Liver (tissue), 9 donors: ENCODE measurements around the gene NDFIP2. TPM values are rescaled to one million over a fixed set of nuclear protein-coding genes. Genes with fewer than 3 reads are reported as not detected.

Experiments used
- DNase-seq: peaks from one replicate; pipeline ENCODE4 v3.0.0-alpha.2; 2017; ENCODE audit warnings: low spot score
- H3K27ac ChIP-seq, 2 donors: one replicate each; pipeline ENCODE4 v1.7.0; 2013; ENCODE audit warnings: inconsistent platforms in 2 of 2, low read length in 2 of 2, control low read depth in 1 of 2, low read depth in 1 of 2, mild to moderate bottlenecking in 1 of 2
- H3K27me3 ChIP-seq, 4 donors: one replicate each; pipeline versions ENCODE4 v1.6.1 to v1.7.0; 2013; ENCODE audit warnings: low read length in 3 of 4, inconsistent platforms in 1 of 4, mild to moderate bottlenecking in 1 of 4, moderate library complexity in 1 of 4; ENCODE audit not compliant: control insufficient read depth in 4 of 4, insufficient read depth in 4 of 4
- H3K36me3 ChIP-seq, 4 donors: one replicate each; pipeline versions ENCODE4 v1.6.1 to v1.7.0; 2013; ENCODE audit warnings: low read length in 3 of 4, mild to moderate bottlenecking in 3 of 4, low read depth in 1 of 4, moderate library complexity in 1 of 4; ENCODE audit not compliant: control insufficient read depth in 4 of 4, insufficient read depth in 3 of 4
- H3K4me1 ChIP-seq, 4 donors: one replicate each; pipeline versions ENCODE4 v1.6.1 to v1.7.0; 2013; ENCODE audit warnings: low read length in 3 of 4, mild to moderate bottlenecking in 3 of 4, moderate library complexity in 1 of 4; ENCODE audit not compliant: control insufficient read depth in 4 of 4, insufficient read depth in 4 of 4
- H3K4me3 ChIP-seq, 3 donors: one replicate each; pipeline versions ENCODE4 v1.6.1 to v1.7.0; 2013; ENCODE audit warnings: low read length in 3 of 3, control low read depth in 1 of 3, low read depth in 1 of 3, mild to moderate bottlenecking in 1 of 3
- H3K9ac ChIP-seq, 2 donors: one replicate each; pipeline ENCODE4 v1.7.0; 2013; ENCODE audit warnings: low read length in 2 of 2, mild to moderate bottlenecking in 2 of 2, moderate library complexity in 2 of 2, control low read depth in 1 of 2, low read depth in 1 of 2
- H3K9me3 ChIP-seq, 4 donors: one replicate each; pipeline versions ENCODE4 v1.6.1 to v1.7.0; 2013; ENCODE audit warnings: low read length in 3 of 4; ENCODE audit not compliant: control insufficient read depth in 4 of 4
- ATF3 ChIP-seq: IDR thresholded peaks from 2 replicates; pipeline ENCODE4 v1.6.1; 2016; ENCODE audit warnings: antibody characterized with exemption
- CTCF ChIP-seq: fragments of 150-350 bp; IDR thresholded peaks from 2 replicates; pipeline ENCODE4 v1.5.1; 2017; ENCODE audit warnings: improper control_type of control experiment, low read depth, low read length; ENCODE audit not compliant: missing input control
- EGR1 ChIP-seq, 2 donors: IDR thresholded peaks; 2 replicates each; pipeline ENCODE4 v1.6.1; 2016 to 2018; ENCODE audit warnings: antibody characterized with exemption in 2 of 2, low read depth in 2 of 2
- FOXA1 ChIP-seq: IDR thresholded peaks from 2 replicates; pipeline ENCODE4 v1.6.1; 2016; ENCODE audit warnings: antibody characterized with exemption
- FOXA2 ChIP-seq: IDR thresholded peaks from 2 replicates; pipeline ENCODE4 v1.6.1; 2016; ENCODE audit warnings: antibody characterized with exemption
- GABPA ChIP-seq, 2 donors: IDR thresholded peaks in 1 of 2; conservative IDR thresholded peaks in 1 of 2; 2 replicates each; pipeline ENCODE4 v1.6.1; 2016; ENCODE audit warnings: antibody characterized with exemption in 2 of 2, mild to moderate bottlenecking in 1 of 2, moderate library complexity in 1 of 2
- HNF4A ChIP-seq, 2 donors: conservative IDR thresholded peaks; 2 replicates each; pipeline ENCODE4 v1.6.1; 2016; ENCODE audit warnings: antibody characterized with exemption in 2 of 2, mild to moderate bottlenecking in 2 of 2
- HNF4G ChIP-seq: IDR thresholded peaks from 2 replicates; pipeline ENCODE4 v1.6.1; 2016; ENCODE audit warnings: antibody characterized with exemption
- JUND ChIP-seq, 2 donors: IDR thresholded peaks; 2 replicates each; pipeline ENCODE4 v1.6.1; 2016; ENCODE audit warnings: antibody characterized with exemption in 2 of 2
- MAX ChIP-seq: IDR thresholded peaks from 2 replicates; pipeline ENCODE4 v1.6.1; 2016; ENCODE audit warnings: antibody characterized with exemption
- NR2F2 ChIP-seq: IDR thresholded peaks from 2 replicates; pipeline ENCODE4 v1.6.1; 2016; ENCODE audit warnings: antibody characterized with exemption
- RAD21 ChIP-seq, 2 donors: IDR thresholded peaks; 2 replicates each; pipeline ENCODE4 v1.6.1; 2016; ENCODE audit warnings: antibody characterized with exemption in 2 of 2, mild to moderate bottlenecking in 2 of 2
- REST ChIP-seq: IDR thresholded peaks from 2 replicates; pipeline ENCODE4 v1.6.1; 2016; ENCODE audit warnings: antibody characterized with exemption, mild to moderate bottlenecking
- RXRA ChIP-seq, 2 donors: IDR thresholded peaks; 2 replicates each; pipeline ENCODE4 v1.6.1; 2017 to 2018; ENCODE audit warnings: antibody characterized with exemption in 2 of 2, mild to moderate bottlenecking in 1 of 2
- SP1 ChIP-seq: IDR thresholded peaks from 2 replicates; pipeline ENCODE4 v1.6.1; 2018; ENCODE audit warnings: antibody characterized with exemption, mild to moderate bottlenecking
- TAF1 ChIP-seq: conservative IDR thresholded peaks from 2 replicates; pipeline ENCODE4 v1.6.1; 2016; ENCODE audit warnings: antibody characterized with exemption, mild to moderate bottlenecking
- YY1 ChIP-seq: IDR thresholded peaks from 2 replicates; pipeline ENCODE4 v1.6.1; 2016; ENCODE audit warnings: antibody characterized with exemption, mild to moderate bottlenecking
- ZBTB33 ChIP-seq: IDR thresholded peaks from 2 replicates; pipeline ENCODE4 v1.6.1; 2016; ENCODE audit warnings: antibody characterized with exemption
- WGBS: extraction: QIAGEN DNeasy Blood & Tissue Kit; methylation state at CpG from one replicate; pipeline ENCODE4 v1.1.7; 2013; 5-methylcytosine and 5-hydroxymethylcytosine counted together
- polyA plus RNA-seq, 2 donors: library from polyadenylated mRNA; stranded (reverse) in 1 of 2; unstranded in 1 of 2; fragments of 200-250 nt in 1 of 2; fragments of >200 nt in 1 of 2; fragmentation: Nextera tagmentation in 1 of 2; extraction: Ambion mirVana in 1 of 2; gene quantifications; one replicate each; pipeline versions ENCODE4 v1.2.1 to v1.2.3, GENCODE V29; 2013 to 2015
- total RNA-seq, 2 donors: library from RNA; depleted of rRNA; stranded (reverse); fragments of >200 nt; gene quantifications; one replicate each; pipeline ENCODE4 v1.2.3, GENCODE V29; 2014
- donor health status: healthy.
- donor health status: healthy.
- donor health status: healthy.
- donor health status: healthy.
- donor health status: healthy.

Gene NDFIP2
- total and polyA plus RNA-seq, 4 donors: 15.5 to 22.2 (median 16.3) TPM

GRCh38 chr13:79531542-79532254, 50.7 kb downstream of the NDFIP2 start:
- Histone ChIP-seq H3K27me3 (no peaks in the 10 kb centered on the region), H3K4me3 (no peak overlapping the region), H3K4me1 (no peaks in the 10 kb centered on the region), H3K9ac (no peak overlapping the region), H3K9me3 (no peaks in the 10 kb centered on the region), H3K27ac (no peak overlapping the region), H3K36me3 (peaks cover 0 to 10% (median 0%) of the 10 kb centered on the region in 4 donors)
- WGBS: 89% methylated on average over 7 of the region's 7 CpGs
- DNase-seq: no peak
- no peak for TF ChIP-seq CTCF
- TF ChIP-seq HNF4A (conservative IDR thresholded peaks at IDR 0.05): no peak
- no peak for TF ChIP-seq SP1
- no peak for TF ChIP-seq HNF4G
- no peak for TF ChIP-seq EGR1 (IDR thresholded peaks at IDR 0.05; ENCODE audit: low read depth in 2 of 2)

- no peaks in the 10 kb centered on the region for H3K9me3 ChIP-seq
- H3K4me3 ChIP-seq: no peak overlapping the region
- no peak for TF ChIP-seq EGR1 (IDR thresholded peaks at IDR 0.05; ENCODE audit: low read depth in 2 of 2)
- TF ChIP-seq FOXA2: no peak
- TF ChIP-seq FOXA1: no peak
- no peak for TF ChIP-seq MAX
- no peak for TF ChIP-seq REST
- TF ChIP-seq HNF4A (conservative IDR thresholded peaks at IDR 0.05): no peak
- TF ChIP-seq TAF1: no peak
- no peak for TF ChIP-seq GABPA (IDR thresholded peaks at IDR 0.05 in 1 of 2, conservative IDR thresholded peaks at IDR 0.05 in 1 of 2)
- TF ChIP-seq CTCF: no peak
- TF ChIP-seq NR2F2: no peak
- no peak for TF ChIP-seq JUND (IDR thresholded peaks at IDR 0.05)
- TF ChIP-seq YY1: no peak
- TF ChIP-seq RXRA (IDR thresholded peaks at IDR 0.05): no peak
- TF ChIP-seq SP1: no peak
- TF ChIP-seq ATF3: no peak
- TF ChIP-seq HNF4G: no peak
- TF ChIP-seq ZBTB33: no peak
- no peak for TF ChIP-seq RAD21 (IDR thresholded peaks at IDR 0.05)
- DNase-seq: no peak
- H3K36me3 ChIP-seq: peaks cover 0 to 5% (median 0%) of the 10 kb centered on the region in 4 donors
- H3K27ac ChIP-seq: no peak overlapping the region
- no peaks in the 10 kb centered on the region for H3K27me3 ChIP-seq
- 73% methylated on average over 2 of the region's 2 CpGs for WGBS
- H3K9ac ChIP-seq: no peak overlapping the region
- no peaks in the 10 kb centered on the region for H3K4me1 ChIP-seq
Observed at GRCh38 chr13:79532576-79532975, 51.6 kb downstream of the NDFIP2 start.
